NCI-H2029 treated with DMSO at 0.1 percent for 48 hours (cell line): Measurements from ENCODE around the gene CD6.

Experiments
- DNase-seq: peaks from one replicate; lab custom pipeline; 2025; lab: John Stamatoyannopoulos, UW

Gene CD6

GRCh38 chr11:60971520-60971919, at the start of gene CD6:
CD6 (plus strand) TSS chr11:60971680; CDS start chr11:60971866, 186 bp downstream.
- no peak for DNase-seq

GRCh38 chr11:60921777-60922335, 49.6 kb upstream of the CD6 start:
- DNase-seq: no peak

GRCh38 chr11:60922906-60923305, 48.6 kb upstream of the CD6 start:
- DNase-seq: no peak

GRCh38 chr11:60923326-60923725, 48.2 kb upstream of the CD6 start:
- no peak for DNase-seq

GRCh38 chr11:60923800-60924109, 47.7 kb upstream of the CD6 start:
- no peak for DNase-seq

GRCh38 chr11:60924110-60924905, 47.2 kb upstream of the CD6 start, which contains the start of gene TMEM132A:
TMEM132A (plus strand) TSS chr11:60924460; CDS start chr11:60924634, 174 bp downstream.
- peak; percentile 66 for DNase-seq

- no peak for DNase-seq
These were observed 46.3 kb upstream of the CD6 start for GRCh38 chr11:60924906-60925853.

GRCh38 chr11:60925868-60926267, 45.6 kb upstream of the CD6 start:
- no peak for DNase-seq

- no peak for DNase-seq
These were observed 45.0 kb upstream of the CD6 start for GRCh38 chr11:60926500-60926899.

GRCh38 chr11:60927061-60927592, 44.4 kb upstream of the CD6 start:
- DNase-seq: no peak

GRCh38 chr11:60927600-60927999, 43.9 kb upstream of the CD6 start:
- no peak for DNase-seq

- DNase-seq: no peak
These were observed 42.9 kb upstream of the CD6 start for GRCh38 chr11:60928563-60929001.

- no peak for DNase-seq
These were observed 41.7 kb upstream of the CD6 start for GRCh38 chr11:60929764-60930163.

GRCh38 chr11:60930394-60930793, 41.1 kb upstream of the CD6 start:
- DNase-seq: no peak

- DNase-seq: no peak
These were observed 39.6 kb upstream of the CD6 start for GRCh38 chr11:60931917-60932316.

- no peak for DNase-seq
These were observed 38.7 kb upstream of the CD6 start for GRCh38 chr11:60932605-60933356.

GRCh38 chr11:60933416-60934123, 37.9 kb upstream of the CD6 start:
- no peak for DNase-seq

GRCh38 chr11:60934124-60934789, 37.2 kb upstream of the CD6 start:
- DNase-seq: no peak

GRCh38 chr11:60934790-60935605, 36.5 kb upstream of the CD6 start:
- DNase-seq: no peak
